GM18858 (cell line): Measurements from ENCODE around the gene SERPINB7.

ENCODE experiments used
- ATAC-seq: cut with Tn5 transposase; IDR thresholded peaks from one replicate; pipeline ENCODE4 v1.9.1; 2021; ENCODE audit not compliant: unreplicated experiment

Gene SERPINB7

GRCh38 chr18:63787673-63788072, 12.5 kb downstream of the SERPINB7 start:
- no peak for ATAC-seq

GRCh38 chr18:63788447-63789096, 13.4 kb downstream of the SERPINB7 start:
- ATAC-seq: peak; percentile 66

GRCh38 chr18:63789327-63789726, 14.1 kb downstream of the SERPINB7 start:
- no peak for ATAC-seq

- no peak for ATAC-seq
These were observed 20.4 kb downstream of the SERPINB7 start for GRCh38 chr18:63795606-63796005.

- ATAC-seq: no peak
These were observed 24.0 kb downstream of the SERPINB7 start for GRCh38 chr18:63799189-63799588.

GRCh38 chr18:63801343-63801742, 26.1 kb downstream of the SERPINB7 start:
- no peak for ATAC-seq

- ATAC-seq: no peak
These were observed 32.9 kb downstream of the SERPINB7 start for GRCh38 chr18:63808125-63808524.

- no peak for ATAC-seq
These were observed 42.3 kb downstream of the SERPINB7 start for GRCh38 chr18:63817441-63818051.

- no peak for ATAC-seq
These were observed 43.0 kb downstream of the SERPINB7 start for GRCh38 chr18:63818212-63818611.

GRCh38 chr18:63819786-63820185, 44.6 kb downstream of the SERPINB7 start:
- ATAC-seq: no peak

GRCh38 chr18:63820694-63821093, 45.5 kb downstream of the SERPINB7 start:
- ATAC-seq: no peak

- no peak for ATAC-seq
These were observed 48.5 kb downstream of the SERPINB7 start for GRCh38 chr18:63823516-63824219.

GRCh38 chr18:63824220-63824525, 49.0 kb downstream of the SERPINB7 start:
- ATAC-seq: no peak

- no peak for ATAC-seq
These were observed 52.9 kb downstream of the SERPINB7 start for GRCh38 chr18:63828120-63828519.

GRCh38 chr18:63828656-63829055, 53.4 kb downstream of the SERPINB7 start:
- ATAC-seq: no peak

GRCh38 chr18:63829886-63830285, 54.7 kb downstream of the SERPINB7 start:
- ATAC-seq: no peak

- peak; percentile 85 for ATAC-seq
These were observed 56.0 kb downstream of the SERPINB7 start for GRCh38 chr18:63831080-63831788.

GRCh38 chr18:63832470-63832869, 57.3 kb downstream of the SERPINB7 start:
- peak; percentile 78 for ATAC-seq

- ATAC-seq: no peak
These were observed 59.4 kb downstream of the SERPINB7 start for GRCh38 chr18:63834471-63835113.

GRCh38 chr18:63836456-63836855, 61.2 kb downstream of the SERPINB7 start:
- ATAC-seq: no peak

GRCh38 chr18:63837590-63837989, 62.4 kb downstream of the SERPINB7 start:
- no peak for ATAC-seq
